Tibial artery (tissue), 4 donors: ENCODE results near the gene GTPBP4.

Experiments used
- DNase-seq, 2 donors: peaks; one replicate each; pipeline ENCODE4 v3.0.0-alpha.2; 2019
- H3K27ac ChIP-seq, 2 donors: fragments of 200-600 bp; sonication (generic) in 1 of 2; 1 replicate in 1 of 2; 2 replicates in 1 of 2; pipeline ENCODE4 v1.5.1; 2018 to 2019; ENCODE audit warnings: mild to moderate bottlenecking in 1 of 2
- H3K27me3 ChIP-seq, 2 donors: fragments of 200-600 bp; sonication (generic) in 1 of 2; one replicate each; pipeline versions ENCODE4 v1.5.1 to v1.6.0; 2016 to 2019
- H3K36me3 ChIP-seq, 3 donors: fragments of 200-600 bp; sonication (generic) in 2 of 3; one replicate each; pipeline ENCODE4 v1.5.1; 2016 to 2019; ENCODE audit warnings: mild to moderate bottlenecking in 2 of 3
- H3K4me1 ChIP-seq, 4 donors: fragments of 200-600 bp; sonication (generic) in 2 of 4; 1 replicate in 3 of 4; 2 replicates in 1 of 4; pipeline ENCODE4 v1.5.1; 2016 to 2019
- H3K4me3 ChIP-seq, 2 donors: fragments of 200-600 bp; sonication (generic) in 1 of 2; 1 replicate in 1 of 2; 2 replicates in 1 of 2; pipeline ENCODE4 v1.5.1; 2018 to 2019; ENCODE audit warnings: mild to moderate bottlenecking in 2 of 2
- H3K9me3 ChIP-seq, 3 donors: fragments of 200-600 bp; sonication (generic) in 1 of 3; one replicate each; pipeline ENCODE4 v1.5.1; 2016 to 2019
- intact Hi-C: fragments of 100-400 bp; cut with DNase I; formaldehyde crosslinking; loops from one replicate; pipeline ENCODE4 v1.15.0; 2023; ENCODE audit warnings: low total_unique reads
- TF ChIP-seq, protein P1 (sequence below), 2 experiments: fragments of 200-600 bp in 1 of 2; fragments of 450-650 bp in 1 of 2; IDR thresholded peaks; one replicate each; pipeline ENCODE4 v1.5.1; 2017 to 2019; ENCODE audit warnings: antibody characterized with exemption in 2 of 2, mild to moderate bottlenecking in 1 of 2, moderate library complexity in 1 of 2

Gene GTPBP4

DNA sequence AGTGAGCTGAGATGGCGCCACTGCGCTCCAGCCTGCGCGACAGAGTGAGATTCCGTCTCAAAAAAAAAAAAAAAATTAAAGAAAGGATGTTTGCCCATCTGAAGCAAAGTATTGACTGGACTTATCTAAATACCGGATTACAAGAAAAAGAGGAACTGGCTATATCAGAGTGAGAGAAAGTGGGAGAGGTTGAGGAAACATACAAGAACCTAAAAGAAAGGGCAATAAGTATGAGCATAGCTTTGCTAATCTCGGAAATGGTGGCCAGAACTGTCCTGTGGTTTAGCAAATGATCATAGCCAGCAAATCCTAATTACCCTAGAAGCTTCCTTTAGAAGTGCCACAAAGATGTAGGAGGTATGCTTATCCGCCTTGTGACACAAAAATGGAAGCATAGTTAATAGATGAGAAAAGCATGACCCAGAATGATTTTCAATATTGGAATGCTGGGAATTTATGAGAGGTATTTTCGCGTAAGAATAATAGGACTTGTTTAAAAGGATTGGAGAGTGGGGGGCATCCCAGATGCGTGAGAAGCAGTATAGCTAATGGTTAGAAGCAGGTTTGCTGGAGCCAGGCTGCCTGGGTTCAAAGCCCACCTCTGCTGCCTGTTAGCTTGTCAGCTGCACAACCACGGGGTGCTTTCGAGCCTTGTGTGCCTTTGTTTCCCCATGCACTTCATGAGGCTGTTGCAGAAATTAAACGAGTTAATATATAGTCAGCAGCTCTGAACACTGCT, 1.2 kb upstream of the GTPBP4 start:
- Histone ChIP-seq H3K9me3 (no peaks in the 10 kb centered on the region), H3K4me1 (peaks cover 0 to 29% (median 21%) of the 10 kb centered on the region in 4 donors), H3K4me3 (peak overlapping the region; percentile 80 to 87), H3K36me3 (peaks cover 0 to 7% (median 0%) of the 10 kb centered on the region in 3 donors), H3K27ac (peak overlapping the region; percentile 81 to 93), H3K27me3 (no peaks in the 10 kb centered on the region)
- TF ChIP-seq, protein P1, sequence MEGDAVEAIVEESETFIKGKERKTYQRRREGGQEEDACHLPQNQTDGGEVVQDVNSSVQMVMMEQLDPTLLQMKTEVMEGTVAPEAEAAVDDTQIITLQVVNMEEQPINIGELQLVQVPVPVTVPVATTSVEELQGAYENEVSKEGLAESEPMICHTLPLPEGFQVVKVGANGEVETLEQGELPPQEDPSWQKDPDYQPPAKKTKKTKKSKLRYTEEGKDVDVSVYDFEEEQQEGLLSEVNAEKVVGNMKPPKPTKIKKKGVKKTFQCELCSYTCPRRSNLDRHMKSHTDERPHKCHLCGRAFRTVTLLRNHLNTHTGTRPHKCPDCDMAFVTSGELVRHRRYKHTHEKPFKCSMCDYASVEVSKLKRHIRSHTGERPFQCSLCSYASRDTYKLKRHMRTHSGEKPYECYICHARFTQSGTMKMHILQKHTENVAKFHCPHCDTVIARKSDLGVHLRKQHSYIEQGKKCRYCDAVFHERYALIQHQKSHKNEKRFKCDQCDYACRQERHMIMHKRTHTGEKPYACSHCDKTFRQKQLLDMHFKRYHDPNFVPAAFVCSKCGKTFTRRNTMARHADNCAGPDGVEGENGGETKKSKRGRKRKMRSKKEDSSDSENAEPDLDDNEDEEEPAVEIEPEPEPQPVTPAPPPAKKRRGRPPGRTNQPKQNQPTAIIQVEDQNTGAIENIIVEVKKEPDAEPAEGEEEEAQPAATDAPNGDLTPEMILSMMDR (IDR thresholded peaks at IDR 0.05) = no peak
- no peak for DNase-seq
- intact Hi-C loops = no loop called here

DNA sequence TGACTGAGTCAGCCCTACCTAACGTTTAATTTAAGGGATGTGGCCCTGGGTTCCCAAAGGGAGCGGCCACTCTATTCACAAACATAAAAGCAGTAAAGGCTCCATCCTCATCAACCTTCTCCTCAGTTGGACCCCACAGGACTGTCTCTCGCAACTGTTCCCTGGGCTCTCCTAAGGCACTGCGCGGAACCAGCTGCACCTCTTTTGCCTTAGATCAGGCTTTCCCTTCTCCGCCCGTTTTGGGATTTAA, 689 bp upstream of the GTPBP4 start:
- Histone ChIP-seq H3K4me3 (peak overlapping the region; percentile 80 to 87), H3K4me1 (peaks cover 0 to 29% (median 21%) of the 10 kb centered on the region in 4 donors), H3K27ac (peak overlapping the region; percentile 81 to 93), H3K27me3 (no peaks in the 10 kb centered on the region), H3K36me3 (peaks cover 0 to 8% (median 0%) of the 10 kb centered on the region in 3 donors), H3K9me3 (no peaks in the 10 kb centered on the region)
- TF ChIP-seq, protein P1 (IDR thresholded peaks at IDR 0.05) = no peak
- intact Hi-C loops = no loop called here
- no peak for DNase-seq

DNA sequence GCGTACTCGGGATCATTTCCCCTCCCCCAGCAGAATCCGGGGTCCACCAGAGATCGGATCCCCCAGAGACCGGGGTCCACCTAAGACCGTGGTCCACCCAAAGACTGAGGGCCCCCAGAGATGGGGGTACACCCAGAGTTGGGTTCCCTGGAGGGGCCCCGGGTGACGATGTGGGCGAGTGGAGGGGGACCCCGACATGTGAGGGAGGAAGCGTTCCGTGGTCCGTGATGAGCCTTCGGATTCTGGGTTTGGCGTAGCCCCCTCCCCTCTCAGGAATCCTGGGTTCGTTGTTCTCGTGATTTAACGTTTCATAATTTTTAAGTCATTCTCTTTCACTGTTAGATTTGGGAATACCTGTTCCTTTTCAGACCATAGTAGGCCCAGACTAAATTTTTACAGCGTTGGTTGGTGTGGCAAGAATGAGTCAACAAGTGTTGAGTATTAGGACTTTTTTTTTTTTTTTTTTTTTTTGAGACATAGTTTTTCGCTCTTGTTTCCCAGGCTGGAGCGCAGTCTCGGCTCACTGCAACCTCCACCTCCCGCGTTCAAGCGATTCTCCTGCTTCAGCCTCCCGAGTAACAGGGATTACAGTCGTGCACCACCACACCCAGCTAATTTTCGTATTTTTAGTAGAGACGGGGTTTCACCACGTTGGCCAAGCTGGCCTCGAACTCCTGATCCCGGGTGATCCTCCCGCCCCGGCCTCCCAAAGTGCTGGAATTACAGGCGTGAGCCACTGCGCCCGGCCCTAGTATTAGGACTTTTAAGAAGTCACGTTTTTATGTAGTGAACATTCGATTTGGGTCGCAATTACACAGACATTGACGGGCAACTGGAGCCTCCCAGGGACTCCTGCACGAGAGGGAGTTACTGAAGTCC, 672 bp downstream of the GTPBP4 start:
- DNase-seq = no peak
- H3K4me1 ChIP-seq = peaks cover 0 to 29% (median 21%) of the 10 kb centered on the region in 4 donors
- H3K9me3 ChIP-seq = no peaks in the 10 kb centered on the region
- H3K36me3 ChIP-seq = peaks cover 0 to 22% (median 10%) of the 10 kb centered on the region in 3 donors
- peak overlapping the region; percentile 81 to 93 for H3K27ac ChIP-seq
- TF ChIP-seq, protein P1 (IDR thresholded peaks at IDR 0.05) = no peak
- no peaks in the 10 kb centered on the region for H3K27me3 ChIP-seq
- H3K4me3 ChIP-seq = peak overlapping the region; percentile 80 to 87
- intact Hi-C loops = loop anchor here (2.0 kb wide), 2 partner anchors 58 to 68 kb away; partner anchors contain the start of genes LARP4B and WDR37

DNA sequence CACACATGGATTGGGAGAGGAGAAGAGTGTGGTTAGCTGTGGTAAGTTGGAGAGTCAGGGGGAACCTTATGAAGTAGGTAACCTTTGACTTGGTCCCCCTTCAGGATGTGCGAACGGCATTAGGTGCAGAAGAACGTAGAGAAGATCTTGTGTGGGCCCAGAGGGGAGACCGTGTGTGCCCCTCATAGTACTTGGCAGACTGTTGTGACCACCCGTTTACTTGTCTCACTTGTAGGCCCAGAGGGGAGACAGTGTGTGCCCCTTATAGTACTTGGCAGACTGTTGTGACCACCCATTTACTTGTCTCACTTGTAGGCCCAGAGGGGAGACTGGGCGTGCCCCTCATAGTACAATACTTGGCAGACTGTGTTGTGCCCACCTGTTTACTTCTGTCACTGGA, 2.6 kb downstream of the GTPBP4 start:
- H3K4me1 ChIP-seq = peaks cover 0 to 29% (median 21%) of the 10 kb centered on the region in 4 donors
- peaks cover 12 to 33% (median 27%) of the 10 kb centered on the region in 3 donors for H3K36me3 ChIP-seq
- H3K9me3 ChIP-seq = no peaks in the 10 kb centered on the region
- no peak overlapping the region for H3K27ac ChIP-seq
- no peak overlapping the region for H3K4me3 ChIP-seq
- H3K27me3 ChIP-seq = no peaks in the 10 kb centered on the region
- TF ChIP-seq, protein P1 (IDR thresholded peaks at IDR 0.05) = no peak
- no peak for DNase-seq
- intact Hi-C loops = no loop called here

DNA sequence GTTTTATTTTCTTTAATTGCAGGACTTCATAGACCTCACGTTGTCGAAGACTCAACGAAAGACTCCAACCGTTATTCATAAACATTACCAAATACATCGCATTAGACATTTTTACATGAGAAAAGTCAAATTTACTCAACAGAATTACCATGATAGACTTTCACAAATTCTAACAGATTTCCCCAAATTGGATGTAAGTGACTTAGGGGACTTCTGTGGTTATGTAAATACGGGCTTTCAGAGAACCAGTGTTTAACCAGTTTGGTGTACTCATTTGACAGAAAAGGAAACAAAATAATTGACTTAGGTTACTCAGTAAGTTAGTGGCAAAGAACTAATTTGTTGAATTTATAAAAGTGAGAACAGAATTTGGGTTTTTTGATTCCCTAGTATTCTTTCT, 4.2 kb downstream of the GTPBP4 start:
- H3K4me3 ChIP-seq = no peak overlapping the region
- no peaks in the 10 kb centered on the region for H3K9me3 ChIP-seq
- peaks cover 28 to 49% (median 44%) of the 10 kb centered on the region in 3 donors for H3K36me3 ChIP-seq
- intact Hi-C loops = no loop called here
- H3K4me1 ChIP-seq = peaks cover 0 to 21% (median 15%) of the 10 kb centered on the region in 4 donors
- no peaks in the 10 kb centered on the region for H3K27me3 ChIP-seq
- H3K27ac ChIP-seq = no peak overlapping the region
- TF ChIP-seq, protein P1 (IDR thresholded peaks at IDR 0.05) = no peak
- no peak for DNase-seq
